Keratinocyte (primary cell): ENCODE data around the gene TTYH1. TPM values are rescaled to one million over a fixed set of nuclear protein-coding genes. Genes with fewer than 3 reads are reported as not detected.

ENCODE experiments used
- DNase-seq: peaks from one replicate; pipeline ENCODE4 v3.0.0-alpha.2; 2011; ENCODE audit warnings: low read depth, missing footprints, low spot score
- FAIRE-seq: peaks from 2 replicates; lab custom pipeline; 2011; peaks lifted over from hg19 to GRCh38; lab: Jason Lieb, UNC
- H2AFZ ChIP-seq: 2 replicates; pipeline ENCODE4 v1.6.0; 2012; ENCODE audit warnings: low read length, control low read depth, inconsistent platforms; ENCODE audit not compliant: control insufficient read depth
- H3K27ac ChIP-seq: 2 replicates; pipeline ENCODE4 v1.5.1; 2011; ENCODE audit warnings: low read length; ENCODE audit not compliant: control insufficient read depth, insufficient read depth
- H3K27me3 ChIP-seq: 3 replicates; pipeline ENCODE4 v1.6.0; 2011; ENCODE audit warnings: low read length; ENCODE audit not compliant: control insufficient read depth, insufficient read depth; ENCODE audit errors: extremely low read depth
- H3K36me3 ChIP-seq, 2 experiments: 2 replicates in 1 of 2; 3 replicates in 1 of 2; pipeline ENCODE4 v1.5.1; 2011; ENCODE audit warnings: low read length in 2 of 2, mild to moderate bottlenecking in 1 of 2; ENCODE audit not compliant: control insufficient read depth in 2 of 2, insufficient read depth in 2 of 2; ENCODE audit errors: extremely low read depth in 1 of 2
- H3K4me1 ChIP-seq: 3 replicates; pipeline ENCODE4 v1.5.1; 2011; ENCODE audit warnings: low read length; ENCODE audit not compliant: control insufficient read depth, insufficient read depth; ENCODE audit errors: extremely low read depth
- H3K4me2 ChIP-seq: 3 replicates; pipeline ENCODE4 v1.6.0; 2011; ENCODE audit warnings: low read depth, low read length; ENCODE audit not compliant: control insufficient read depth, insufficient read depth; ENCODE audit errors: extremely low read depth
- H3K4me3 ChIP-seq, 3 experiments: fragments of 200-600 bp in 1 of 3; sonication (generic) in 1 of 3; 2 replicates in 2 of 3; 3 replicates in 1 of 3; pipeline ENCODE4 v1.5.1; 2011 to 2016; ENCODE audit warnings: low read length in 3 of 3, mild to moderate bottlenecking in 3 of 3, control low read depth in 2 of 3, inconsistent platforms in 1 of 3, low read depth in 1 of 3, mixed read lengths in 1 of 3, mixed run types in 1 of 3, moderate library complexity in 1 of 3; ENCODE audit not compliant: control insufficient read depth in 2 of 3, insufficient read depth in 2 of 3; ENCODE audit errors: extremely low read depth in 1 of 3
- H3K79me2 ChIP-seq: 2 replicates; pipeline ENCODE4 v1.6.0; 2012; ENCODE audit warnings: low read length; ENCODE audit not compliant: control insufficient read depth, insufficient read depth
- H3K9ac ChIP-seq: 3 replicates; pipeline ENCODE4 v1.6.0; 2011; ENCODE audit warnings: low read length; ENCODE audit not compliant: control insufficient read depth, insufficient read depth; ENCODE audit errors: extremely low read depth
- H3K9me1 ChIP-seq: 3 replicates; pipeline ENCODE4 v1.6.0; 2011; ENCODE audit warnings: low read length; ENCODE audit not compliant: control insufficient read depth, insufficient read depth; ENCODE audit errors: extremely low read depth
- H3K9me3 ChIP-seq: 2 replicates; pipeline ENCODE4 v1.5.1; 2012; ENCODE audit warnings: low read depth, low read length; ENCODE audit not compliant: control insufficient read depth
- H4K20me1 ChIP-seq: 3 replicates; pipeline ENCODE4 v1.6.0; 2011; ENCODE audit warnings: low read length; ENCODE audit not compliant: control insufficient read depth, insufficient read depth; ENCODE audit errors: extremely low read depth
- EZH2 ChIP-seq: IDR thresholded peaks from one replicate; pipeline ENCODE4 v1.6.1; 2012; ENCODE audit warnings: inconsistent platforms, mild to moderate bottlenecking, low read length, moderate library complexity
- dilution Hi-C: fragments of 300-500 bp; cut with MboI; formaldehyde crosslinking; loops from one replicate; pipeline ENCODE4 v1.7.0; 2020; ENCODE audit warnings: low sequenced_read_pairs; ENCODE audit not compliant: extremely low pct_ligation_motif_present
- polyA plus RNA-seq, 5 experiments: library from polyadenylated mRNA; depleted of rRNA in 3 of 5; stranded (reverse) in 3 of 5; stranded (forward) in 1 of 5; unstranded in 1 of 5; fragments of >200 nt; gene quantifications; 1 replicate in 1 of 5; 2 replicates in 3 of 5; 3 replicates in 1 of 5; pipeline versions ENCODE4 v1.2.1 to v1.2.3, GENCODE V29; 2011 to 2012; ENCODE audit warnings: missing spikeins in 2 of 5, low read depth in 1 of 5, low replicate concordance in 1 of 5
- TF ChIP-seq, protein P1 (sequence below), 3 experiments: IDR thresholded peaks in 1 of 3; conservative IDR thresholded peaks in 1 of 3; optimal IDR thresholded peaks in 1 of 3; 2 replicates in 2 of 3; 3 replicates in 1 of 3; pipeline versions ENCODE3 to v1.5.1; 2011; ENCODE audit warnings: low read length in 3 of 3, mild to moderate bottlenecking in 3 of 3, moderate library complexity in 2 of 3, control low read depth in 1 of 3, inconsistent platforms in 1 of 3; ENCODE audit not compliant: insufficient read depth in 2 of 3; ENCODE audit errors: extremely low read depth in 1 of 3

The TTYH1 gene
- polyA plus RNA-seq, 1 donor (not counting 4 experiments of a cell fraction or from before 2014, with no cell fraction given) = 0.13 TPM

DNA sequence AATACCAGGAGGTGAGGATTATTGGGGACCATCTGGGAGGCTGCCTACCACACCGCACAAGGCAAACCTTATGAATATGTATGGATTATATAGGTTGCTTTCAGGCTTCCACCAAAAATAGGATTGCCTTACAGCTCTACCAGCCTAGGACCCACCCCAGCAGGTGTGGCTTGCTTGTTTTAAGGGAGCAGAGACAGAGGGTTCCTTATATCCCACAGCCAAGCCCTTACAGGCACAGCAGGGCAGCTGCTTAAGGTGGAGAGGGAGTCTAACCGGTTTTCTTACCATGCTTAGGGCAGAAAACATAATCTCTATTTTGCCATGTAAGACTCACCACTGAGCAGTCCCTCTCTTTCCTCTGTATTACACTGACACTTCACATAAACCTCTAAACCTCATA, 16.1 kb upstream of the TTYH1 start:
- Histone ChIP-seq H3K27ac (no peak overlapping the region), H4K20me1 (no peaks in the 10 kb centered on the region), H3K4me1 (no peaks in the 10 kb centered on the region), H3K9me1 (no peaks in the 10 kb centered on the region), H3K9me3 (no peaks in the 10 kb centered on the region), H3K79me2 (no peaks in the 10 kb centered on the region), H3K36me3 (no peaks in the 10 kb centered on the region), H2AFZ (no peak overlapping the region), H3K27me3 (no peaks in the 10 kb centered on the region), H3K4me3 (no peak overlapping the region), H3K9ac (no peak overlapping the region), H3K4me2 (no peak overlapping the region)
- TF ChIP-seq EZH2 = no peak
- TF ChIP-seq, protein P1, sequence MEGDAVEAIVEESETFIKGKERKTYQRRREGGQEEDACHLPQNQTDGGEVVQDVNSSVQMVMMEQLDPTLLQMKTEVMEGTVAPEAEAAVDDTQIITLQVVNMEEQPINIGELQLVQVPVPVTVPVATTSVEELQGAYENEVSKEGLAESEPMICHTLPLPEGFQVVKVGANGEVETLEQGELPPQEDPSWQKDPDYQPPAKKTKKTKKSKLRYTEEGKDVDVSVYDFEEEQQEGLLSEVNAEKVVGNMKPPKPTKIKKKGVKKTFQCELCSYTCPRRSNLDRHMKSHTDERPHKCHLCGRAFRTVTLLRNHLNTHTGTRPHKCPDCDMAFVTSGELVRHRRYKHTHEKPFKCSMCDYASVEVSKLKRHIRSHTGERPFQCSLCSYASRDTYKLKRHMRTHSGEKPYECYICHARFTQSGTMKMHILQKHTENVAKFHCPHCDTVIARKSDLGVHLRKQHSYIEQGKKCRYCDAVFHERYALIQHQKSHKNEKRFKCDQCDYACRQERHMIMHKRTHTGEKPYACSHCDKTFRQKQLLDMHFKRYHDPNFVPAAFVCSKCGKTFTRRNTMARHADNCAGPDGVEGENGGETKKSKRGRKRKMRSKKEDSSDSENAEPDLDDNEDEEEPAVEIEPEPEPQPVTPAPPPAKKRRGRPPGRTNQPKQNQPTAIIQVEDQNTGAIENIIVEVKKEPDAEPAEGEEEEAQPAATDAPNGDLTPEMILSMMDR (optimal IDR thresholded peaks at IDR 0.05 in 1 of 3, IDR thresholded peaks at IDR 0.05 in 1 of 3, conservative IDR thresholded peaks at IDR 0.05 in 1 of 3; ENCODE audit: extremely low read depth in 1 of 3, insufficient read depth in 2 of 3, low read length in 3 of 3) = no peak
- DNase-seq (no peak), FAIRE-seq (no peak)
- dilution Hi-C loops = no loop called here

DNA sequence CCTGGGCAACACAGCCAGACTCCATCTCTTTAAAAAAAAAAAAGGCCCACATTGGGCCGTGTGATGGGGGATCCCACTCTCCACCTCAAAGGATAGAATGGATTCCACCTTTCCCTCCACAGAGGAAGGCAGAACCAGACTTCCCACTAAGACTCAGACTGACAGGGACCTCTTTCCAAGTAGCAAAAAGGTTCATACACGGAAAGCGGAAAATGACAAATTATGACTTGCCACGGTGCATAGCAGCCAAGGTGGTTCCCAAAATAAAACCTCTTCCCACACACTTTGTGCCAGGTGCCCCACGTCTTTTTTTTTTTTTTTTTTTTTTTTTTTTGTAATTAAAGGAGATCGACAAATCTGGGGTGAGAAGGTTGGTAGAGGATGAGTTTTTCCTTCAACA, 14.4 kb upstream of the TTYH1 start:
- Histone ChIP-seq H3K4me1 (no peaks in the 10 kb centered on the region), H3K9me3 (no peaks in the 10 kb centered on the region), H3K4me2 (no peak overlapping the region), H3K27me3 (no peaks in the 10 kb centered on the region), H3K36me3 (no peaks in the 10 kb centered on the region), H2AFZ (no peak overlapping the region), H3K9me1 (no peaks in the 10 kb centered on the region), H3K4me3 (no peak overlapping the region), H3K79me2 (no peaks in the 10 kb centered on the region), H3K9ac (no peak overlapping the region), H4K20me1 (no peaks in the 10 kb centered on the region), H3K27ac (no peak overlapping the region)
- dilution Hi-C loops = no loop called here
- FAIRE-seq (no peak), DNase-seq (no peak)
- TF ChIP-seq, protein P1 (optimal IDR thresholded peaks at IDR 0.05 in 1 of 3, IDR thresholded peaks at IDR 0.05 in 1 of 3, conservative IDR thresholded peaks at IDR 0.05 in 1 of 3; ENCODE audit: extremely low read depth in 1 of 3, insufficient read depth in 2 of 3, low read length in 3 of 3) = no peak
- TF ChIP-seq EZH2 = no peak
